ENCODE results near the gene MICAL2. TPM values are rescaled to one million over a fixed set of nuclear protein-coding genes. Genes with fewer than 3 reads are reported as not detected.

MICAL2 gene
- total and polyA plus RNA-seq, 2 of the 13 experiments (the other 11 are each of a cell fraction or from before 2014, with no cell fraction given): 0.78 to 1.1 TPM

DNA sequence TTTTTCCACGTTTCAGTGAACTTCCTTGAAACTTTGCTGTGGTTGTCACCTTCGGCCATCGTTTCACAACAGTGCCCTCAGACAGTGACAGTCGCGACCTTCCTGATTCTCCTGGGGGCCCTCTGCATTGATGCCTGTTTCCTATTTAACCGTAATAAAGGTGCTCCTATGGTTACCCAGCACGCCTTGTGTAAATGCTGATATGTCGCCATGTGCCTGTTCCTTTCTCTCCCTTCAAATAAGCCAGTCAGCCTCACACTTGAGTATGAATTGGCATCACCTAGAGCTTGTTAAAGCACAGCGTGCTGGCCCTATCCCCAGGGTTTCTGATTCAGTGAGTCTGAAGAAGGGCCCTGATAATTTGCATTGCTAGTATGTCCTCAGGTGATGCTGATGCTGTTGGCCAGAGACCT, 104.8 kb downstream of the MICAL2 start:
- H3K27me3 ChIP-seq (ENCODE audit: control insufficient read depth in 1 of 2, insufficient read depth in 2 of 2, low read length in 2 of 2): no peaks in the 10 kb centered on the region
- peaks cover 41% of the 10 kb centered on the region for H3K4me1 ChIP-seq (ENCODE audit: insufficient read depth, low read length)
- no peak overlapping the region for H3K9ac ChIP-seq (ENCODE audit: insufficient read depth, low read depth, low read length)
- H3K27ac ChIP-seq (ENCODE audit: extremely low read length, insufficient read depth, low read length): no peak overlapping the region
- DNase-seq (ENCODE audit: low spot score): no peak
- 62% methylated on average over 8 of the region's 9 CpGs for WGBS (ENCODE audit: low lambda C conversion rate)
- H3K4me2 ChIP-seq (ENCODE audit: low read depth, low read length): no peak overlapping the region
- BruUV-seq (replicated peaks): no TSS peak
- no peaks in the 10 kb centered on the region for H3K79me2 ChIP-seq (ENCODE audit: insufficient read depth, low read length)
- intact Hi-C loops (cut with micrococcal nuclease; ENCODE audit: unreplicated experiment) (no loop called here), in situ Hi-C loops (cut with HindIII; ENCODE audit: extremely low pct_ligation_motif_present, low pct_unique_long_range_greater_than_20kb) (no loop called here)
- no peak overlapping the region for H3K4me3 ChIP-seq (replicated peaks in 1 of 3; ENCODE audit: insufficient read depth in 1 of 3, low read depth in 2 of 3, low read length in 3 of 3)
- H3K36me3 ChIP-seq (replicated peaks in 1 of 2; ENCODE audit: control insufficient read depth in 1 of 2, insufficient read depth in 2 of 2, low read length in 2 of 2): no peaks in the 10 kb centered on the region
- TF ChIP-seq ZNF24 (IDR thresholded peaks at IDR 0.05) (no peak), ZBTB1 (CRISPR knock-in tag; IDR thresholded peaks at IDR 0.05; ENCODE audit: borderline replicate concordance) (no peak), RXRA (CRISPR knock-in tag; IDR thresholded peaks at IDR 0.05) (no peak), SIN3B (IDR thresholded peaks at IDR 0.05; ENCODE audit: low read length) (no peak), ISL2 (CRISPR knock-in tag; IDR thresholded peaks at IDR 0.05) (no peak), KLF16 (CRISPR knock-in tag; IDR thresholded peaks at IDR 0.05) (no peak), ZNF570 (CRISPR knock-in tag; IDR thresholded peaks at IDR 0.05; ENCODE audit: borderline replicate concordance) (no peak), ZNF292 (CRISPR knock-in tag; IDR thresholded peaks at IDR 0.05; ENCODE audit: borderline replicate concordance, low read depth) (no peak)
- TF ChIP-seq, protein P1, sequence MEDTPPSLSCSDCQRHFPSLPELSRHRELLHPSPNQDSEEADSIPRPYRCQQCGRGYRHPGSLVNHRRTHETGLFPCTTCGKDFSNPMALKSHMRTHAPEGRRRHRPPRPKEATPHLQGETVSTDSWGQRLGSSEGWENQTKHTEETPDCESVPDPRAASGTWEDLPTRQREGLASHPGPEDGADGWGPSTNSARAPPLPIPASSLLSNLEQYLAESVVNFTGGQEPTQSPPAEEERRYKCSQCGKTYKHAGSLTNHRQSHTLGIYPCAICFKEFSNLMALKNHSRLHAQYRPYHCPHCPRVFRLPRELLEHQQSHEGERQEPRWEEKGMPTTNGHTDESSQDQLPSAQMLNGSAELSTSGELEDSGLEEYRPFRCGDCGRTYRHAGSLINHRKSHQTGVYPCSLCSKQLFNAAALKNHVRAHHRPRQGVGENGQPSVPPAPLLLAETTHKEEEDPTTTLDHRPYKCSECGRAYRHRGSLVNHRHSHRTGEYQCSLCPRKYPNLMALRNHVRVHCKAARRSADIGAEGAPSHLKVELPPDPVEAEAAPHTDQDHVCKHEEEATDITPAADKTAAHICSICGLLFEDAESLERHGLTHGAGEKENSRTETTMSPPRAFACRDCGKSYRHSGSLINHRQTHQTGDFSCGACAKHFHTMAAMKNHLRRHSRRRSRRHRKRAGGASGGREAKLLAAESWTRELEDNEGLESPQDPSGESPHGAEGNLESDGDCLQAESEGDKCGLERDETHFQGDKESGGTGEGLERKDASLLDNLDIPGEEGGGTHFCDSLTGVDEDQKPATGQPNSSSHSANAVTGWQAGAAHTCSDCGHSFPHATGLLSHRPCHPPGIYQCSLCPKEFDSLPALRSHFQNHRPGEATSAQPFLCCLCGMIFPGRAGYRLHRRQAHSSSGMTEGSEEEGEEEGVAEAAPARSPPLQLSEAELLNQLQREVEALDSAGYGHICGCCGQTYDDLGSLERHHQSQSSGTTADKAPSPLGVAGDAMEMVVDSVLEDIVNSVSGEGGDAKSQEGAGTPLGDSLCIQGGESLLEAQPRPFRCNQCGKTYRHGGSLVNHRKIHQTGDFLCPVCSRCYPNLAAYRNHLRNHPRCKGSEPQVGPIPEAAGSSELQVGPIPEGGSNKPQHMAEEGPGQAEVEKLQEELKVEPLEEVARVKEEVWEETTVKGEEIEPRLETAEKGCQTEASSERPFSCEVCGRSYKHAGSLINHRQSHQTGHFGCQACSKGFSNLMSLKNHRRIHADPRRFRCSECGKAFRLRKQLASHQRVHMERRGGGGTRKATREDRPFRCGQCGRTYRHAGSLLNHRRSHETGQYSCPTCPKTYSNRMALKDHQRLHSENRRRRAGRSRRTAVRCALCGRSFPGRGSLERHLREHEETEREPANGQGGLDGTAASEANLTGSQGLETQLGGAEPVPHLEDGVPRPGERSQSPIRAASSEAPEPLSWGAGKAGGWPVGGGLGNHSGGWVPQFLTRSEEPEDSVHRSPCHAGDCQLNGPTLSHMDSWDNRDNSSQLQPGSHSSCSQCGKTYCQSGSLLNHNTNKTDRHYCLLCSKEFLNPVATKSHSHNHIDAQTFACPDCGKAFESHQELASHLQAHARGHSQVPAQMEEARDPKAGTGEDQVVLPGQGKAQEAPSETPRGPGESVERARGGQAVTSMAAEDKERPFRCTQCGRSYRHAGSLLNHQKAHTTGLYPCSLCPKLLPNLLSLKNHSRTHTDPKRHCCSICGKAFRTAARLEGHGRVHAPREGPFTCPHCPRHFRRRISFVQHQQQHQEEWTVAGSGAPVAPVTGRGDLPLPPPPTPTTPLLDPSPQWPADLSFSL (CRISPR knock-in tag; IDR thresholded peaks at IDR 0.05): no peak
- TF ChIP-seq, protein P2, sequence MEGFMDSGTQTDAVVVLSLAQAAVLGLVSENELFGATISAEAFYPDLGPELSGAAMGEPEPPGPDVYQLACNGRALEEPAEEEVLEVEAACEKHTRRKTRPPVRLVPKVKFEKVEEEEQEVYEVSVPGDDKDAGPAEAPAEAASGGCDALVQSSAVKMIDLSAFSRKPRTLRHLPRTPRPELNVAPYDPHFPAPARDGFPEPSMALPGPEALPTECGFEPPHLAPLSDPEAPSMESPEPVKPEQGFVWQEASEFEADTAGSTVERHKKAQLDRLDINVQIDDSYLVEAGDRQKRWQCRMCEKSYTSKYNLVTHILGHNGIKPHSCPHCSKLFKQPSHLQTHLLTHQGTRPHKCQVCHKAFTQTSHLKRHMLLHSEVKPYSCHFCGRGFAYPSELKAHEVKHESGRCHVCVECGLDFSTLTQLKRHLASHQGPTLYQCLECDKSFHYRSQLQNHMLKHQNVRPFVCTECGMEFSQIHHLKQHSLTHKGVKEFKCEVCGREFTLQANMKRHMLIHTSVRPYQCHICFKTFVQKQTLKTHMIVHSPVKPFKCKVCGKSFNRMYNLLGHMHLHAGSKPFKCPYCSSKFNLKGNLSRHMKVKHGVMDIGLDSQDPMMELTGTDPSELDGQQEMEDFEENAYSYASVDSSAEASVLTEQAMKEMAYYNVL (CRISPR knock-in tag; IDR thresholded peaks at IDR 0.05; ENCODE audit: borderline replicate concordance): no peak
- TF ChIP-seq, protein P3, sequence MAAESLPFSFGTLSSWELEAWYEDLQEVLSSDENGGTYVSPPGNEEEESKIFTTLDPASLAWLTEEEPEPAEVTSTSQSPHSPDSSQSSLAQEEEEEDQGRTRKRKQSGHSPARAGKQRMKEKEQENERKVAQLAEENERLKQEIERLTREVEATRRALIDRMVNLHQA (CRISPR knock-in tag; IDR thresholded peaks at IDR 0.05): no peak
- no peak for FAIRE-seq
- POLR2A ChIA-PET: no interaction called here
- CTCF ChIA-PET (ENCODE audit: low intra/inter-chr PET ratio, low total read pairs): no interaction called here
- H3K9me3 ChIP-seq (ENCODE audit: low read length): no peaks in the 10 kb centered on the region
- no peak for ATAC-seq
- H4K20me1 ChIP-seq (ENCODE audit: insufficient read depth, low read length): no peaks in the 10 kb centered on the region
- no peak overlapping the region for H2AFZ ChIP-seq (ENCODE audit: low read length)
